OCI-LY3 (cell line): ENCODE data around the gene WDR70.

ENCODE experiments used
- CTCF ChIP-seq: fragments of 200-600, 300-600 bp; sonication (generic); IDR thresholded peaks from 2 replicates; pipeline ENCODE4 v1.5.1; 2014; ENCODE audit warnings: antibody characterized with exemption, low read length, low read depth
- EZH2phosphoT487 ChIP-seq: fragments of 200-600 bp; shearing (Covaris generic); IDR thresholded peaks from 2 replicates; pipeline ENCODE4 v1.6.1; 2018; ENCODE audit warnings: antibody characterized with exemption, mixed run types, low read depth

- TF ChIP-seq CTCF (peak; percentile 11; the same call in 1 of the 2 replicates), EZH2phosphoT487 (no peak)
Measured at GRCh38 chr5:37495210-37495609, 116.1 kb downstream of the WDR70 start.
